MCF 10A (cell line): Measurements from ENCODE around the gene SEC22C. TPM values are rescaled to one million over a fixed set of nuclear protein-coding genes. Genes with fewer than 3 reads are reported as not detected.

Experiments used
- BruUV-seq: library from RNA; stranded (reverse); fragments of 400-500 nt; replicated peaks from 2 replicates; lab custom pipeline; 2021; lab: Mats Ljungman, UMichigan
- CTCF ChIA-PET: fragments of 300-600 bp; sonication (Branson Sonifier 250); formaldehyde crosslinking; extraction: SDS; loops from one replicate; lab custom pipeline; 2021; ENCODE audit warnings: antibody characterized with exemption, inconsistent platforms; lab: Yijun Ruan, JAX
- POLR2A ChIA-PET: fragments of 300-600, 350-650 bp; sonication (Branson Sonifier 250); formaldehyde crosslinking; extraction: SDS; loops from one replicate; lab custom pipeline; 2020; ENCODE audit warnings: antibody characterized with exemption, inconsistent platforms; lab: Yijun Ruan, JAX
- DNase-seq: peaks from one replicate; pipeline ENCODE4 v3.0.0-alpha.2; 2018; ENCODE audit not compliant: unreplicated experiment
- H3K27ac Mint-ChIP-seq: one replicate; pipeline ENCODE4 v1.8.0; 2022; ENCODE audit warnings: mild to moderate bottlenecking, low read depth, mixed read lengths; ENCODE audit not compliant: unreplicated experiment
- H3K27me3 Mint-ChIP-seq: one replicate; pipeline ENCODE4 v1.8.0; 2022; ENCODE audit warnings: mixed read lengths; ENCODE audit not compliant: insufficient read depth, unreplicated experiment
- H3K36me3 Mint-ChIP-seq: one replicate; pipeline ENCODE4 v1.8.0; 2022; ENCODE audit warnings: mild to moderate bottlenecking, moderate library complexity, mixed read lengths; ENCODE audit not compliant: insufficient read depth, unreplicated experiment
- H3K4me1 Mint-ChIP-seq: one replicate; pipeline ENCODE4 v1.8.0; 2022; ENCODE audit warnings: mixed read lengths; ENCODE audit not compliant: insufficient read depth, unreplicated experiment
- H3K4me3 Mint-ChIP-seq: one replicate; pipeline ENCODE4 v1.8.0; 2022; ENCODE audit warnings: mild to moderate bottlenecking, moderate library complexity, mixed read lengths; ENCODE audit not compliant: unreplicated experiment
- H3K9me3 Mint-ChIP-seq: one replicate; pipeline ENCODE4 v1.8.0; 2022; ENCODE audit warnings: mixed read lengths; ENCODE audit not compliant: unreplicated experiment
- intact Hi-C: fragments of 100-400 bp; cut with micrococcal nuclease; formaldehyde crosslinking; loops from 2 replicates; pipeline ENCODE4 v1.14.1; 2022
- total RNA-seq: library from RNA; stranded (reverse); gene quantifications from 2 replicates; pipeline ENCODE4 v1.2.3, GENCODE V29; 2022
- TF ChIP-seq, protein P1 (sequence below): fragments of 200-600 bp; IDR thresholded peaks from one replicate; pipeline ENCODE4 v1.8.0; 2022; ENCODE audit warnings: antibody characterized with exemption, mild to moderate bottlenecking; ENCODE audit not compliant: unreplicated experiment

Gene SEC22C
- total RNA-seq, 1 experiment from 2014 or later = 55.7 TPM

DNA sequence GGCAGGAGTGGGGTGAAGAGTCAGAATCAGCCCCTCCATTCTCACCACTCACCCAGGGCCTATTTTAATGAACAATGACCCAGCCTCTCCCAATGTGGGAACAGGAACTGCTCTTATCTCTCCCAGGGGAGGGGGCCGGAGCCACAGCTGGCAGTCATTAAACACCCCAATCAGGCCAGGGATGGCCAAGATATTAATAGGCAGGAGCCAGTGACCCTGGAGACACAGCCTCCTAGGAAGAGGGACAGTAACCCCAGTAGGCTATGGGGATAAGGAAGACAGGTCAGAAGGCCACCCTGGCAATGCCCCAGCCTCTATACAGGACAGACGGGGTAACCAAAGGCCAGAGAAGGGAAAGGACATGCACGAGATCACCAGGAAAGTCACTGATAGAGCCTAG, 40.7 kb downstream of the SEC22C start:
- no TSS peak for BruUV-seq
- DNase-seq = no peak
- ChIA-PET POLR2A (no interaction called here), CTCF (interaction anchor here (1.1 to 3.2 kb wide), 5 partner anchors 13 to 331 kb away, joined by 3 to 19 read pairs (median 3); no protein-coding TSS in a partner anchor)
- TF ChIP-seq, protein P1, sequence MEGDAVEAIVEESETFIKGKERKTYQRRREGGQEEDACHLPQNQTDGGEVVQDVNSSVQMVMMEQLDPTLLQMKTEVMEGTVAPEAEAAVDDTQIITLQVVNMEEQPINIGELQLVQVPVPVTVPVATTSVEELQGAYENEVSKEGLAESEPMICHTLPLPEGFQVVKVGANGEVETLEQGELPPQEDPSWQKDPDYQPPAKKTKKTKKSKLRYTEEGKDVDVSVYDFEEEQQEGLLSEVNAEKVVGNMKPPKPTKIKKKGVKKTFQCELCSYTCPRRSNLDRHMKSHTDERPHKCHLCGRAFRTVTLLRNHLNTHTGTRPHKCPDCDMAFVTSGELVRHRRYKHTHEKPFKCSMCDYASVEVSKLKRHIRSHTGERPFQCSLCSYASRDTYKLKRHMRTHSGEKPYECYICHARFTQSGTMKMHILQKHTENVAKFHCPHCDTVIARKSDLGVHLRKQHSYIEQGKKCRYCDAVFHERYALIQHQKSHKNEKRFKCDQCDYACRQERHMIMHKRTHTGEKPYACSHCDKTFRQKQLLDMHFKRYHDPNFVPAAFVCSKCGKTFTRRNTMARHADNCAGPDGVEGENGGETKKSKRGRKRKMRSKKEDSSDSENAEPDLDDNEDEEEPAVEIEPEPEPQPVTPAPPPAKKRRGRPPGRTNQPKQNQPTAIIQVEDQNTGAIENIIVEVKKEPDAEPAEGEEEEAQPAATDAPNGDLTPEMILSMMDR = no peak
- H3K36me3 Mint-ChIP-seq = peaks cover 1% of the 10 kb centered on the region
- H3K4me3 Mint-ChIP-seq = no peak overlapping the region
- intact Hi-C loops = loop anchor here (2.0 kb wide), 1 partner anchor 294 kb away; no protein-coding TSS in a partner anchor
- H3K4me1 Mint-ChIP-seq = no peaks in the 10 kb centered on the region
- H3K9me3 Mint-ChIP-seq = no peaks in the 10 kb centered on the region
- no peaks in the 10 kb centered on the region for H3K27me3 Mint-ChIP-seq
- H3K27ac Mint-ChIP-seq = no peak overlapping the region

DNA sequence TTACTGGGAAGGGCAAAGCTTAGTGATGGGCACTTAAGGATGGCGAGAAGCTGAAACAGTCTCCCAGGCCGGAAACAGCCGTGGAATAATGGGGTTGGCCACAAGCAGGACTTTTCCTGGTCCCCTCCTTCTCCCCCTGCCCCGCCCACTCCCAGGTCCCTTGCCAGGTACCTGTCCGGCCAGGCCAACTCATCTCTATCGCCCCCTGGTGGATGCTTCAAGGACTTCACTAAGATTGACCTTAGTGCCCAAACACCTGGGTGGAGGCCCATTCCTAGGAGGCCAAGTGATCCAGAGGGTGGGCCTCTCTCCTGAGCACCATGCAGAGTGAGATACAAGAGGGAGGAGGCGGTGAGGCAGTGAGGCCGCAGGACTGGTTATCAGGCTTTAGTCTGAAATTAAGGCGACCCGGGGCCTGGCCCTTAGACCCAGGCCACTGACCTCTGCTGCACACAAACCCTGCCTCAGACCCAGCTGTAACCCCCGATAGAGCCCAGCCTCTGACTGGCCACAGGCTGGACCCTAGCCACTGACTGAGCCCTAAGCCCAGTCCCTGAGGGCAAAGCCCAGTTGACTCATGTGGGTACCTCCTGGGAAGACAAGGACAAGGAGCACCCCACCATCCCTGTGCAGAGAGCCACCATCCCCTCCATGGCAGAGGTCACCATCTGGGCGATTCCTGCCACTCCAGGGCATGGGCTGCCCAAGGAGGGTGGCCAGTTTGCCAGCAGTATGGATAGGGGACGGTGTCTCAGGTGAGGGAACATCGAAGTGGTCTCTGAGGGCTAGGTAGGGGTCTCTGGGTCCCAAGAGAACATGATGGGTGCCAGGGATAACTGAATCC, 41.7 kb downstream of the SEC22C start:
- peak; percentile 70 for DNase-seq
- Mint-ChIP-seq H3K27me3 (no peaks in the 10 kb centered on the region), H3K27ac (no peak overlapping the region), H3K4me3 (no peak overlapping the region), H3K36me3 (no peaks in the 10 kb centered on the region), H3K4me1 (no peaks in the 10 kb centered on the region), H3K9me3 (no peaks in the 10 kb centered on the region)
- ChIA-PET POLR2A (no interaction called here), CTCF (interaction anchor here (0.7 to 3.2 kb wide), 12 partner anchors 9 to 332 kb away, joined by 3 to 19 read pairs (median 3); no protein-coding TSS in a partner anchor)
- no TSS peak for BruUV-seq
- TF ChIP-seq, protein P1 = peak; percentile 87
- intact Hi-C loops = loop anchor here (1.0 to 2.0 kb wide), 4 partner anchors 39 to 310 kb away; no protein-coding TSS in a partner anchor

DNA sequence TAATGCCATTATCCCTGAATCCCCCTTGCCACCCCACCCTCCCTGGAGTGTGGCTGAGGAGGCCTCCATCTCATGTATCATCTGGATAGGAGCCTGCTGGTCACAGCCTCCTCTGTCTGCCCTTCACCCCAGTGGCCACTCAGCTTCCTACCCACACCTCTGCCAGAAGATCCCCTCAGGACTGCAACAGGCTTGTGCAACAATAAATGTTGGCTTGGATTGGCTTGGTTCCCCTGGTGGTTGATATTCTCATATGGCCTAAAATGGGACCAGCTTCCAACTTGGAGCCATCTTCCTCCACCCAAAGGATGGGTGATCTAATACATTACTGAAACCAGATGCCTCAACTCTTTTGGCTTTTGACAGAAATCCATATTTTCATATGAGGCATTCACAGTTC, 44.4 kb downstream of the SEC22C start:
- no peak for DNase-seq
- Mint-ChIP-seq H3K27me3 (no peaks in the 10 kb centered on the region), H3K36me3 (no peaks in the 10 kb centered on the region), H3K4me1 (no peaks in the 10 kb centered on the region), H3K27ac (no peak overlapping the region), H3K9me3 (no peaks in the 10 kb centered on the region), H3K4me3 (no peak overlapping the region)
- ChIA-PET CTCF (interaction anchor here (0.6 to 4.1 kb wide), 8 partner anchors 10 to 308 kb away, joined by 3 to 51 read pairs (median 3); no protein-coding TSS in a partner anchor), POLR2A (no interaction called here)
- intact Hi-C loops = no loop called here
- no TSS peak for BruUV-seq
- TF ChIP-seq, protein P1 = no peak
